ENCODE measurements around the gene HSPD1. TPM values are rescaled to one million over a fixed set of nuclear protein-coding genes. Genes with fewer than 3 reads are reported as not detected.

Gene HSPD1
- total RNA-seq, 1 experiment from 2014 or later = 681 TPM

- Mint-ChIP-seq H3K4me1 (ENCODE audit: insufficient read depth, unreplicated experiment) (peaks cover 18% of the 10 kb centered on the region), H3K27me3 (ENCODE audit: insufficient read depth, unreplicated experiment) (no peaks in the 10 kb centered on the region), H3K36me3 (ENCODE audit: insufficient read depth, unreplicated experiment) (peaks cover 66% of the 10 kb centered on the region), H3K9me3 (ENCODE audit: unreplicated experiment) (no peaks in the 10 kb centered on the region), H3K4me3 (ENCODE audit: unreplicated experiment) (no peak overlapping the region), H3K27ac (ENCODE audit: low read depth, unreplicated experiment) (peak overlapping the region; percentile 59)
- no peak for TF ChIP-seq CTCF (IDR thresholded peaks at IDR 0.05; ENCODE audit: unreplicated experiment)
- intact Hi-C loops (cut with micrococcal nuclease) = no loop called here
- ChIA-PET CTCF (interaction anchor here (0.9 kb wide), 1 partner anchor 450 kb away, joined by 5 read pairs; no protein-coding TSS in a partner anchor), POLR2A (interaction anchor here (0.6 to 2.9 kb wide), 6 partner anchors 25 to 142 kb away, joined by 3 to 27 read pairs (median 6); partner anchors contain the start of genes HSPD1, HSPE1, MOB4 and SF3B1)
- DNase-seq (ENCODE audit: unreplicated experiment) = peak; percentile 39
- no TSS peak for BruUV-seq (replicated peaks)
Measured at GRCh38 chr2:197461057-197461456, 38.6 kb downstream of the HSPD1 start.

DNA sequence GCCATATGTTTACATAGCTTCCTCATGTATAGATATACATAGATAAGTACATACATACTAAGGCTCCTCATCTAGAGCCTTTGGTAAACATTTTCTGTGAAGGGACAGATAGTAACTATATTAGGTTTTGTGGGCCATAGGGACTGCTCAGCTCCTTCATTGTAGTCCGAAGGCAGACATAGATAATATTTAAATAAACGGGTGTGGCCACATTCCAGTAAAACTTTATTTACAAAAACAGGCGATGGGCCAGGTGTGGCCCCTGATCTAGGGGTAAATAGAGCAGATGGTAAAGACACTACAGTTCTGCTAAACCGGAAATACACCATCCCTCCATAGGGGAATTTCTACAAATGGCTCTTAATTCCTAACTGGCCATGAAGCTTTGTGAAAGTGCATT, 39.0 kb downstream of the HSPD1 start:
- DNase-seq (ENCODE audit: unreplicated experiment) = no peak
- no peak overlapping the region for H3K4me3 Mint-ChIP-seq (ENCODE audit: unreplicated experiment)
- intact Hi-C loops (cut with micrococcal nuclease) = no loop called here
- CTCF ChIA-PET = interaction anchor here (0.5 to 0.8 kb wide), 3 partner anchors 21 to 247 kb away, joined by 3 to 4 read pairs (median 3); partner anchors contain the start of gene SF3B1
- H3K4me1 Mint-ChIP-seq (ENCODE audit: insufficient read depth, unreplicated experiment) = peaks cover 18% of the 10 kb centered on the region
- no peaks in the 10 kb centered on the region for H3K27me3 Mint-ChIP-seq (ENCODE audit: insufficient read depth, unreplicated experiment)
- no TSS peak for BruUV-seq (replicated peaks)
- POLR2A ChIA-PET = interaction anchor here (0.6 to 2.9 kb wide), 5 partner anchors 26 to 143 kb away, joined by 3 to 27 read pairs (median 8); partner anchors contain the start of genes HSPD1, HSPE1, MOB4 and SF3B1
- H3K36me3 Mint-ChIP-seq (ENCODE audit: insufficient read depth, unreplicated experiment) = peaks cover 62% of the 10 kb centered on the region
- no peaks in the 10 kb centered on the region for H3K9me3 Mint-ChIP-seq (ENCODE audit: unreplicated experiment)
- no peak for TF ChIP-seq CTCF (IDR thresholded peaks at IDR 0.05; ENCODE audit: unreplicated experiment)
- peak overlapping the region; percentile 59 for H3K27ac Mint-ChIP-seq (ENCODE audit: low read depth, unreplicated experiment)

DNA sequence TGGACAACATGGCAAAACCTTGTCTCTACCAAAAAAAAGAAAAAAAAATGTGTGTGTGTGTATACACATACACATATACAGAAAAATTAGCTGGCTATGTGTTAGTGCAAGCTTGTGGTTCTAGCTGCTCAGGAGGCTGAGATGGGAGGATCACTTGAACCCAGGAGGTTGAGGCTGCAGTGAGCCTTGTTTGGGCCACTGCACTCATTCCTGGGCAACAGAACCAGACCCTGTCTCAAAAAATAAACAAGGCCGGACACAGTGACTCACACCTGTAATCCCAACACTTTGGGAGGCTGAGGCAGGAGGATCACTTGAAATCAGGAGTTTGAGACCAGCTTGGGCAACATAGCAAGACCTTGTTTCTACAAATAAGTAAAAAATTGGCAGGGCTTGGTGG, 44.2 kb downstream of the HSPD1 start:
- peaks cover 25% of the 10 kb centered on the region for H3K36me3 Mint-ChIP-seq (ENCODE audit: insufficient read depth, unreplicated experiment)
- peaks cover 19% of the 10 kb centered on the region for H3K4me1 Mint-ChIP-seq (ENCODE audit: insufficient read depth, unreplicated experiment)
- intact Hi-C loops (cut with micrococcal nuclease) = no loop called here
- peak overlapping the region; percentile 99 for H3K4me3 Mint-ChIP-seq (ENCODE audit: unreplicated experiment)
- H3K9me3 Mint-ChIP-seq (ENCODE audit: unreplicated experiment) = no peaks in the 10 kb centered on the region
- H3K27me3 Mint-ChIP-seq (ENCODE audit: insufficient read depth, unreplicated experiment) = no peaks in the 10 kb centered on the region
- POLR2A ChIA-PET = interaction anchor here (0.6 to 12.1 kb wide), 5 partner anchors 10 to 159 kb away, joined by 3 to 257 read pairs (median 8); partner anchors contain the start of genes HSPD1, HSPE1, MOB4 and SF3B1
- no peak for DNase-seq (ENCODE audit: unreplicated experiment)
- no peak for TF ChIP-seq CTCF (IDR thresholded peaks at IDR 0.05; ENCODE audit: unreplicated experiment)
- BruUV-seq (replicated peaks) = no TSS peak
- CTCF ChIA-PET = interaction anchor here (0.6 to 0.9 kb wide), 4 partner anchors 9 to 250 kb away, joined by 3 to 5 read pairs (median 4); no protein-coding TSS in a partner anchor
- no peak overlapping the region for H3K27ac Mint-ChIP-seq (ENCODE audit: low read depth, unreplicated experiment)

- H3K36me3 Mint-ChIP-seq (ENCODE audit: insufficient read depth, unreplicated experiment) = peaks cover 20% of the 10 kb centered on the region
- no peaks in the 10 kb centered on the region for H3K9me3 Mint-ChIP-seq (ENCODE audit: unreplicated experiment)
- POLR2A ChIA-PET = interaction anchor here (1.5 to 12.1 kb wide), 4 partner anchors 11 to 61 kb away, joined by 5 to 257 read pairs (median 72); partner anchors contain the start of genes HSPD1, HSPE1, MOB4 and SF3B1
- H3K4me3 Mint-ChIP-seq (ENCODE audit: unreplicated experiment) = peak overlapping the region; percentile 99
- CTCF ChIA-PET = interaction anchor here (0.6 kb wide), 2 partner anchors 96 to 250 kb away, joined by 3 to 4 read pairs; no protein-coding TSS in a partner anchor
- peaks cover 19% of the 10 kb centered on the region for H3K4me1 Mint-ChIP-seq (ENCODE audit: insufficient read depth, unreplicated experiment)
- no peak for DNase-seq (ENCODE audit: unreplicated experiment)
- H3K27ac Mint-ChIP-seq (ENCODE audit: low read depth, unreplicated experiment) = peak overlapping the region; percentile 100
- no TSS peak for BruUV-seq (replicated peaks)
- no peak for TF ChIP-seq CTCF (IDR thresholded peaks at IDR 0.05; ENCODE audit: unreplicated experiment)
- H3K27me3 Mint-ChIP-seq (ENCODE audit: insufficient read depth, unreplicated experiment) = no peaks in the 10 kb centered on the region
- intact Hi-C loops (cut with micrococcal nuclease) = loop anchor here (5.0 kb wide), 2 partner anchors 42 to 252 kb away; partner anchors contain the start of genes HSPD1 and MARS2
Measured at GRCh38 chr2:197454923-197455322, 44.7 kb downstream of the HSPD1 start.

Measured in MCF 10A (cell line).